Measurements from ENCODE around the gene FBXO42. TPM values are rescaled to one million over a fixed set of nuclear protein-coding genes. Genes with fewer than 3 reads are reported as not detected.

The FBXO42 gene
- total and polyA plus RNA-seq, 7 experiments from 2014 or later = 17.9 to 26.7 (median 24.6) TPM

- H3K4me1 Mint-ChIP-seq = peaks cover 36 to 47% (median 42%) of the 10 kb centered on the region in 7 donors
- POLR2A ChIA-PET = no interaction called here
- DNase-seq (no peak), ATAC-seq (peak; percentile 16)
- intact Hi-C loops (cut with micrococcal nuclease) = no loop called here
- Histone ChIP-seq H3K27ac (ENCODE audit: low read depth, low read length) (peak overlapping the region; percentile 23), H3K4me1 (ENCODE audit: control insufficient read depth in 2 of 2, insufficient read depth in 2 of 2, low read length in 2 of 2) (peaks cover 0 to 19% of the 10 kb centered on the region in 2 donors), H3K9me3 (ENCODE audit: control insufficient read depth in 2 of 3, low read length in 3 of 3) (no peaks in the 10 kb centered on the region), H3K36me3 (ENCODE audit: control insufficient read depth in 2 of 3, insufficient read depth in 3 of 3, low read length in 3 of 3) (peaks cover 10 to 65% (median 11%) of the 10 kb centered on the region in 3 experiments), H3K27me3 (ENCODE audit: control insufficient read depth in 2 of 2, insufficient read depth in 2 of 2, low read length in 2 of 2) (no peaks in the 10 kb centered on the region), H3K4me3 (ENCODE audit: low read length) (no peak overlapping the region)
- H3K36me3 Mint-ChIP-seq = peaks cover 5 to 21% (median 8%) of the 10 kb centered on the region in 5 donors
- no peaks in the 10 kb centered on the region for H3K27me3 Mint-ChIP-seq
- no peaks in the 10 kb centered on the region for H3K9me3 Mint-ChIP-seq
- CTCF ChIA-PET = interaction anchor here (0.5 kb wide), 1 partner anchor 315 kb away, joined by 3 read pairs; no protein-coding TSS in a partner anchor
- no peak overlapping the region for H3K4me3 Mint-ChIP-seq
- peak overlapping the region in 3 of 9 donors; percentile 61 to 67 (median 65) for H3K27ac Mint-ChIP-seq
These were observed 41.6 kb upstream of the FBXO42 start for GRCh38 chr1:16393570-16394521.

- intact Hi-C loops (cut with micrococcal nuclease) = no loop called here
- no peaks in the 10 kb centered on the region for H3K9me3 Mint-ChIP-seq
- peaks cover 5 to 21% (median 10%) of the 10 kb centered on the region in 5 donors for H3K36me3 Mint-ChIP-seq
- peak overlapping the region in 8 of 9 donors; percentile 14 to 82 (median 66) for H3K27ac Mint-ChIP-seq
- ATAC-seq (no peak), DNase-seq (no peak)
- Histone ChIP-seq H3K36me3 (ENCODE audit: control insufficient read depth in 2 of 3, insufficient read depth in 3 of 3, low read length in 3 of 3) (peaks cover 10 to 57% (median 11%) of the 10 kb centered on the region in 3 experiments), H3K9me3 (ENCODE audit: control insufficient read depth in 2 of 3, low read length in 3 of 3) (no peaks in the 10 kb centered on the region), H3K4me3 (ENCODE audit: low read length) (no peak overlapping the region), H3K4me1 (ENCODE audit: control insufficient read depth in 2 of 2, insufficient read depth in 2 of 2, low read length in 2 of 2) (peaks cover 0 to 19% of the 10 kb centered on the region in 2 donors), H3K27me3 (ENCODE audit: control insufficient read depth in 2 of 2, insufficient read depth in 2 of 2, low read length in 2 of 2) (no peaks in the 10 kb centered on the region), H3K27ac (ENCODE audit: low read depth, low read length) (peak overlapping the region; percentile 23)
- H3K27me3 Mint-ChIP-seq = no peaks in the 10 kb centered on the region
- POLR2A ChIA-PET = no interaction called here
- H3K4me3 Mint-ChIP-seq = peak overlapping the region in 1 of 10 donors; percentile 41
- peaks cover 36 to 51% (median 49%) of the 10 kb centered on the region in 7 donors for H3K4me1 Mint-ChIP-seq
- CTCF ChIA-PET = no interaction called here
These were observed 40.7 kb upstream of the FBXO42 start for GRCh38 chr1:16392740-16393569.

GRCh38 chr1:16391411-16391810 is 39.1 kb upstream of the FBXO42 start:
- Mint-ChIP-seq H3K4me3 (peak overlapping the region in 2 of 10 donors; percentile 25 to 26), H3K36me3 (peaks cover 5 to 21% (median 10%) of the 10 kb centered on the region in 5 donors), H3K9me3 (no peaks in the 10 kb centered on the region), H3K27ac (peak overlapping the region in 8 of 9 donors; percentile 27 to 79 (median 60)), H3K4me1 (peaks cover 47 to 65% (median 58%) of the 10 kb centered on the region in 7 donors), H3K27me3 (no peaks in the 10 kb centered on the region)
- peak overlapping the region; percentile 9 for H3K27ac ChIP-seq (ENCODE audit: low read depth, low read length)
- H3K27me3 ChIP-seq (ENCODE audit: control insufficient read depth in 2 of 2, insufficient read depth in 2 of 2, low read length in 2 of 2) = no peaks in the 10 kb centered on the region
- CTCF ChIA-PET = no interaction called here
- DNase-seq = no peak
- no peaks in the 10 kb centered on the region for H3K9me3 ChIP-seq (ENCODE audit: control insufficient read depth in 2 of 3, low read length in 3 of 3)
- ATAC-seq = peak; percentile 23
- POLR2A ChIA-PET = no interaction called here
- H3K4me1 ChIP-seq (ENCODE audit: control insufficient read depth in 2 of 2, insufficient read depth in 2 of 2, low read length in 2 of 2) = peaks cover 7 to 33% of the 10 kb centered on the region in 2 donors
- intact Hi-C loops (cut with micrococcal nuclease) = no loop called here
- no peak overlapping the region for H3K4me3 ChIP-seq (ENCODE audit: low read length)
- H3K36me3 ChIP-seq (ENCODE audit: control insufficient read depth in 2 of 3, insufficient read depth in 3 of 3, low read length in 3 of 3) = peaks cover 10 to 43% (median 11%) of the 10 kb centered on the region in 3 experiments

- CTCF ChIA-PET = interaction anchor here (0.6 to 1.8 kb wide), 3 partner anchors 13 to 493 kb away, joined by 3 to 6 read pairs (median 4); no protein-coding TSS in a partner anchor
- Mint-ChIP-seq H3K27me3 (no peaks in the 10 kb centered on the region), H3K36me3 (peaks cover 2 to 18% (median 6%) of the 10 kb centered on the region in 5 donors), H3K4me3 (peak overlapping the region; percentile 69 to 86 (median 82)), H3K9me3 (no peaks in the 10 kb centered on the region), H3K27ac (peak overlapping the region; percentile 60 to 89 (median 79)), H3K4me1 (peaks cover 66 to 88% (median 79%) of the 10 kb centered on the region in 7 donors)
- peak; percentile 51 for ATAC-seq
- intact Hi-C loops (cut with micrococcal nuclease) = loop anchor here (1.0 to 5.0 kb wide), 5 partner anchors 15 to 55 kb away; partner anchors contain the start of genes NECAP2 (in 2 of the 2) and SZRD1 (in 1 of the 2)
- H3K27me3 ChIP-seq (ENCODE audit: control insufficient read depth in 2 of 2, insufficient read depth in 2 of 2, low read length in 2 of 2) = no peaks in the 10 kb centered on the region
- peaks cover 22 to 53% of the 10 kb centered on the region in 2 donors for H3K4me1 ChIP-seq (ENCODE audit: control insufficient read depth in 2 of 2, insufficient read depth in 2 of 2, low read length in 2 of 2)
- peak overlapping the region; percentile 34 for H3K4me3 ChIP-seq (ENCODE audit: low read length)
- peak in 3 of 9 donors; percentile 8 to 16 (median 11) for DNase-seq
- POLR2A ChIA-PET = interaction anchor here (0.9 to 1.4 kb wide), 4 partner anchors 14 to 56 kb away, joined by 3 to 6 read pairs (median 4); partner anchors contain the start of gene NECAP2
- H3K36me3 ChIP-seq (ENCODE audit: control insufficient read depth in 2 of 3, insufficient read depth in 3 of 3, low read length in 3 of 3) = peaks cover 0 to 4% (median 0%) of the 10 kb centered on the region in 3 experiments
- H3K27ac ChIP-seq (ENCODE audit: low read depth, low read length) = peak overlapping the region; percentile 54
- H3K9me3 ChIP-seq (ENCODE audit: control insufficient read depth in 2 of 3, low read length in 3 of 3) = no peaks in the 10 kb centered on the region
These were observed 35.2 kb upstream of the FBXO42 start for GRCh38 chr1:16387201-16388188.

GRCh38 chr1:16386454-16387113 is 34.3 kb upstream of the FBXO42 start:
- H3K27me3 ChIP-seq (ENCODE audit: control insufficient read depth in 2 of 2, insufficient read depth in 2 of 2, low read length in 2 of 2) = no peaks in the 10 kb centered on the region
- Mint-ChIP-seq H3K4me3 (peak overlapping the region; percentile 22 to 84 (median 76)), H3K4me1 (peaks cover 61 to 86% (median 75%) of the 10 kb centered on the region in 7 donors), H3K9me3 (no peaks in the 10 kb centered on the region), H3K36me3 (peaks cover 0 to 18% (median 8%) of the 10 kb centered on the region in 5 donors), H3K27me3 (no peaks in the 10 kb centered on the region), H3K27ac (peak overlapping the region; percentile 39 to 91 (median 77))
- ChIA-PET CTCF (interaction anchor here (0.6 to 1.8 kb wide), 2 partner anchors 12 to 30 kb away, joined by 4 to 6 read pairs; no protein-coding TSS in a partner anchor), POLR2A (interaction anchor here (1.1 to 1.4 kb wide), 3 partner anchors 13 to 54 kb away, joined by 3 to 6 read pairs (median 6); partner anchors contain the start of gene NECAP2)
- DNase-seq (no peak), ATAC-seq (peak; percentile 77)
- intact Hi-C loops (cut with micrococcal nuclease) = loop anchor here (1.0 to 5.0 kb wide), 5 partner anchors 14 to 56 kb away; partner anchors contain the start of genes NECAP2 (in 2 of the 2) and SZRD1 (in 1 of the 2)
- H3K36me3 ChIP-seq (ENCODE audit: control insufficient read depth in 2 of 3, insufficient read depth in 3 of 3, low read length in 3 of 3) = no peaks in the 10 kb centered on the region
- no peak overlapping the region for H3K4me3 ChIP-seq (ENCODE audit: low read length)
- peaks cover 22 to 51% of the 10 kb centered on the region in 2 donors for H3K4me1 ChIP-seq (ENCODE audit: control insufficient read depth in 2 of 2, insufficient read depth in 2 of 2, low read length in 2 of 2)
- H3K9me3 ChIP-seq (ENCODE audit: control insufficient read depth in 2 of 3, low read length in 3 of 3) = no peaks in the 10 kb centered on the region
- peak overlapping the region; percentile 54 for H3K27ac ChIP-seq (ENCODE audit: low read depth, low read length)

Measured in naive thymus-derived CD4-positive, alpha-beta T cell (primary cell).